ENCODE measurements around the gene NEK10.

DNA sequence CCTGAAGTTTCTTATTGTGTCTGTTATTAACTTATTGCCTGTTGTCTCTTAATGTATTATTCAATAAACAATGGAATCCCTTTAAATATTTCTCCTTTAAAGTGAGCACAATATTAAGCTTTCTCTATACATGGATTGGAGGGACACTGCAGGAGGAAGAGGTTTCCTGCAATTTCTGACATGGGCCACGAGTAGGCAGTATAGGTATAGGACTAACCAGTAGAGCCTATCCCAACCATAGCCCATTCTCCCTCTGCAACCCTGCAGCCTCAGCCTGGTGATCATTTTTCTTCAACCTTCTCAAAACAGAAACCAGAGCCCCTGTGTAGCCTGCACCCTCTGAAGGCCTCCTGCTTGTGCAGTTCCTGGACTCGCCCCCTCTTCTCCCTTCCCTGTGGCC is 124.8 kb downstream of the NEK10 start:
- TF ChIP-seq, protein P1, sequence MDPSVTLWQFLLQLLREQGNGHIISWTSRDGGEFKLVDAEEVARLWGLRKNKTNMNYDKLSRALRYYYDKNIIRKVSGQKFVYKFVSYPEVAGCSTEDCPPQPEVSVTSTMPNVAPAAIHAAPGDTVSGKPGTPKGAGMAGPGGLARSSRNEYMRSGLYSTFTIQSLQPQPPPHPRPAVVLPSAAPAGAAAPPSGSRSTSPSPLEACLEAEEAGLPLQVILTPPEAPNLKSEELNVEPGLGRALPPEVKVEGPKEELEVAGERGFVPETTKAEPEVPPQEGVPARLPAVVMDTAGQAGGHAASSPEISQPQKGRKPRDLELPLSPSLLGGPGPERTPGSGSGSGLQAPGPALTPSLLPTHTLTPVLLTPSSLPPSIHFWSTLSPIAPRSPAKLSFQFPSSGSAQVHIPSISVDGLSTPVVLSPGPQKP (IDR thresholded peaks at IDR 0.05; ENCODE audit: borderline replicate concordance, low read depth, low read length), result no peak
- no peak for TF ChIP-seq POLR2A (IDR thresholded peaks at IDR 0.05; ENCODE audit: low read depth, low read length)
- TF ChIP-seq, protein P2, sequence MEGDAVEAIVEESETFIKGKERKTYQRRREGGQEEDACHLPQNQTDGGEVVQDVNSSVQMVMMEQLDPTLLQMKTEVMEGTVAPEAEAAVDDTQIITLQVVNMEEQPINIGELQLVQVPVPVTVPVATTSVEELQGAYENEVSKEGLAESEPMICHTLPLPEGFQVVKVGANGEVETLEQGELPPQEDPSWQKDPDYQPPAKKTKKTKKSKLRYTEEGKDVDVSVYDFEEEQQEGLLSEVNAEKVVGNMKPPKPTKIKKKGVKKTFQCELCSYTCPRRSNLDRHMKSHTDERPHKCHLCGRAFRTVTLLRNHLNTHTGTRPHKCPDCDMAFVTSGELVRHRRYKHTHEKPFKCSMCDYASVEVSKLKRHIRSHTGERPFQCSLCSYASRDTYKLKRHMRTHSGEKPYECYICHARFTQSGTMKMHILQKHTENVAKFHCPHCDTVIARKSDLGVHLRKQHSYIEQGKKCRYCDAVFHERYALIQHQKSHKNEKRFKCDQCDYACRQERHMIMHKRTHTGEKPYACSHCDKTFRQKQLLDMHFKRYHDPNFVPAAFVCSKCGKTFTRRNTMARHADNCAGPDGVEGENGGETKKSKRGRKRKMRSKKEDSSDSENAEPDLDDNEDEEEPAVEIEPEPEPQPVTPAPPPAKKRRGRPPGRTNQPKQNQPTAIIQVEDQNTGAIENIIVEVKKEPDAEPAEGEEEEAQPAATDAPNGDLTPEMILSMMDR (conservative IDR thresholded peaks at IDR 0.05; ENCODE audit: low read depth, low read length), result no peak
- no peak for TF ChIP-seq RAD21 (IDR thresholded peaks at IDR 0.05; ENCODE audit: low read length)
- no peak for TF ChIP-seq CEBPB (IDR thresholded peaks at IDR 0.05; ENCODE audit: low read depth, low read length)
